Tibial artery (tissue), 4 donors: ENCODE measurements around the gene GRHL3.

Experiments
- DNase-seq, 2 donors: peaks; one replicate each; pipeline ENCODE4 v3.0.0-alpha.2; 2019
- H3K27ac ChIP-seq, 2 donors: fragments of 200-600 bp; sonication (generic) in 1 of 2; 1 replicate in 1 of 2; 2 replicates in 1 of 2; pipeline ENCODE4 v1.5.1; 2018 to 2019; ENCODE audit warnings: mild to moderate bottlenecking in 1 of 2
- H3K27me3 ChIP-seq, 2 donors: fragments of 200-600 bp; sonication (generic) in 1 of 2; one replicate each; pipeline versions ENCODE4 v1.5.1 to v1.6.0; 2016 to 2019
- H3K36me3 ChIP-seq, 3 donors: fragments of 200-600 bp; sonication (generic) in 2 of 3; one replicate each; pipeline ENCODE4 v1.5.1; 2016 to 2019; ENCODE audit warnings: mild to moderate bottlenecking in 2 of 3
- H3K4me1 ChIP-seq, 4 donors: fragments of 200-600 bp; sonication (generic) in 2 of 4; 1 replicate in 3 of 4; 2 replicates in 1 of 4; pipeline ENCODE4 v1.5.1; 2016 to 2019
- H3K4me3 ChIP-seq, 2 donors: fragments of 200-600 bp; sonication (generic) in 1 of 2; 1 replicate in 1 of 2; 2 replicates in 1 of 2; pipeline ENCODE4 v1.5.1; 2018 to 2019; ENCODE audit warnings: mild to moderate bottlenecking in 2 of 2
- H3K9me3 ChIP-seq, 3 donors: fragments of 200-600 bp; sonication (generic) in 1 of 3; one replicate each; pipeline ENCODE4 v1.5.1; 2016 to 2019
- CTCF ChIP-seq, 2 experiments: fragments of 200-600 bp in 1 of 2; fragments of 450-650 bp in 1 of 2; IDR thresholded peaks; one replicate each; pipeline ENCODE4 v1.5.1; 2017 to 2019; ENCODE audit warnings: antibody characterized with exemption in 2 of 2, mild to moderate bottlenecking in 1 of 2, moderate library complexity in 1 of 2
- intact Hi-C: fragments of 100-400 bp; cut with DNase I; formaldehyde crosslinking; loops from one replicate; pipeline ENCODE4 v1.15.0; 2023; ENCODE audit warnings: low total_unique reads

GRHL3 gene

GRCh38 chr1:24289937-24290595 is 29.1 kb upstream of the GRHL3 start:
- peak; percentile 87 to 97 for DNase-seq
- Histone ChIP-seq H3K9me3 (no peaks in the 10 kb centered on the region), H3K36me3 (no peaks in the 10 kb centered on the region), H3K27ac (peak overlapping the region; percentile 16 to 31), H3K27me3 (peaks cover 0 to 8% of the 10 kb centered on the region in 2 donors), H3K4me1 (peaks cover 0 to 22% (median 15%) of the 10 kb centered on the region in 4 donors), H3K4me3 (no peak overlapping the region)
- no peak for TF ChIP-seq CTCF (IDR thresholded peaks at IDR 0.05)
- intact Hi-C loops = no loop called here

GRCh38 chr1:24290933-24291487 is 28.1 kb upstream of the GRHL3 start:
- Histone ChIP-seq H3K4me1 (peaks cover 0 to 22% (median 15%) of the 10 kb centered on the region in 4 donors), H3K9me3 (no peaks in the 10 kb centered on the region), H3K27ac (no peak overlapping the region), H3K36me3 (no peaks in the 10 kb centered on the region), H3K4me3 (no peak overlapping the region), H3K27me3 (peaks cover 0 to 6% of the 10 kb centered on the region in 2 donors)
- intact Hi-C loops = no loop called here
- no peak for TF ChIP-seq CTCF (IDR thresholded peaks at IDR 0.05)
- no peak for DNase-seq

GRCh38 chr1:24292103-24292502 is 27.1 kb upstream of the GRHL3 start:
- peaks cover 0 to 22% (median 15%) of the 10 kb centered on the region in 4 donors for H3K4me1 ChIP-seq
- no peak for DNase-seq
- intact Hi-C loops = no loop called here
- no peak overlapping the region for H3K27ac ChIP-seq
- H3K27me3 ChIP-seq = peaks cover 0 to 6% of the 10 kb centered on the region in 2 donors
- no peak overlapping the region for H3K4me3 ChIP-seq
- H3K36me3 ChIP-seq = no peaks in the 10 kb centered on the region
- no peaks in the 10 kb centered on the region for H3K9me3 ChIP-seq
- no peak for TF ChIP-seq CTCF (IDR thresholded peaks at IDR 0.05)

GRCh38 chr1:24292887-24293286 is 26.3 kb upstream of the GRHL3 start:
- Histone ChIP-seq H3K36me3 (no peaks in the 10 kb centered on the region), H3K27me3 (peaks cover 0 to 6% of the 10 kb centered on the region in 2 donors), H3K27ac (no peak overlapping the region), H3K4me3 (no peak overlapping the region), H3K9me3 (no peaks in the 10 kb centered on the region), H3K4me1 (peaks cover 0 to 22% (median 15%) of the 10 kb centered on the region in 4 donors)
- no peak for DNase-seq
- TF ChIP-seq CTCF (IDR thresholded peaks at IDR 0.05) = no peak
- intact Hi-C loops = no loop called here

- Histone ChIP-seq H3K4me3 (no peak overlapping the region), H3K27ac (peak overlapping the region; percentile 49 to 61), H3K27me3 (peaks cover 0 to 11% of the 10 kb centered on the region in 2 donors), H3K36me3 (no peaks in the 10 kb centered on the region), H3K9me3 (no peaks in the 10 kb centered on the region), H3K4me1 (peaks cover 0 to 21% (median 15%) of the 10 kb centered on the region in 4 donors)
- no peak for TF ChIP-seq CTCF (IDR thresholded peaks at IDR 0.05)
- intact Hi-C loops = no loop called here
- DNase-seq = no peak
Measured at GRCh38 chr1:24293392-24294227, 25.5 kb upstream of the GRHL3 start.
